Measurements from ENCODE around the gene CARMIL3.

DNA sequence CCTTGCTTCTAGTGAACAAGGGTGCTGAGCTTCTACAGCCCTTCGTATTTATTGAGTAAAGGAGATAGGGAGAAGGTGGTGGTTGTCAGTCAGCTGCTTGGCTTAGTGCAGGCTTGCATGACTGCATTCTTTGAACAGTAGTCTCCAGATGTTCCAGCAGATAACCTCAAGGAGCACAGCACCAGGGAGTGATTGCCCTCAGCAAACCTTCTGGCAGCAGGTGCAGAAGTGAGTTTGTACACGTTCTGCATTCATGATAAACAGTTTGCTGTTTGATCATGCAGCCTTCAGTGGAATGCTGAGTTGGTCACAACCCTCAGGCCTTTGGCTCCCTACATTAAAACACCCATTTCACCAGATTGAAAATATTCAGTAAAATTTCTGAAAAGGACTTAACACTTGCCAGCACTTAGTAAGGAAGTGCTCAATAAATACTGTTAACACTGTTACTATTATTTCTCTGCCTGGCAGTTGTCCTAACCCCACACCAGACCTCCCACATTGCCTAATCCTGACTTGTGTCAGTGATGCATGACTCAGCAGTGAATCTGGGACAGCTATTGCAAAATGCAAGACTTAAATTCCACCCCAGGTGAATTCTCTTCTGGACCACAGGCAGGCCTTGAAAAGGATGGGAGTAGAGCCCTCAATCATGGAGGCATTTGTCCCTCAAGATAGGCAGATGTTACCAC is 18.9 kb upstream of the CARMIL3 start:
- TF ChIP-seq EZH2 (IDR thresholded peaks at IDR 0.05; ENCODE audit: insufficient read depth, poor library complexity, severe bottlenecking) (no peak), EZH2phosphoT487 (IDR thresholded peaks at IDR 0.05; ENCODE audit: insufficient read depth, low read depth) (no peak)

Measured in GM23248 (cell line).